DMS153 (cell line): ENCODE measurements around the gene CDCA3.
A peak's percentile ranks its signal among the peaks of the same experiment; 100 is the strongest.
"Not testable (repeated sequence)": the region's sequence is repeated elsewhere in the genome, so short reads cannot be mapped to it uniquely, and the experiment has no call there.

ENCODE experiments used
- DNase-seq: peaks from one replicate; lab custom pipeline; 2025; lab: John Stamatoyannopoulos, UW

CDCA3 gene

DNA sequence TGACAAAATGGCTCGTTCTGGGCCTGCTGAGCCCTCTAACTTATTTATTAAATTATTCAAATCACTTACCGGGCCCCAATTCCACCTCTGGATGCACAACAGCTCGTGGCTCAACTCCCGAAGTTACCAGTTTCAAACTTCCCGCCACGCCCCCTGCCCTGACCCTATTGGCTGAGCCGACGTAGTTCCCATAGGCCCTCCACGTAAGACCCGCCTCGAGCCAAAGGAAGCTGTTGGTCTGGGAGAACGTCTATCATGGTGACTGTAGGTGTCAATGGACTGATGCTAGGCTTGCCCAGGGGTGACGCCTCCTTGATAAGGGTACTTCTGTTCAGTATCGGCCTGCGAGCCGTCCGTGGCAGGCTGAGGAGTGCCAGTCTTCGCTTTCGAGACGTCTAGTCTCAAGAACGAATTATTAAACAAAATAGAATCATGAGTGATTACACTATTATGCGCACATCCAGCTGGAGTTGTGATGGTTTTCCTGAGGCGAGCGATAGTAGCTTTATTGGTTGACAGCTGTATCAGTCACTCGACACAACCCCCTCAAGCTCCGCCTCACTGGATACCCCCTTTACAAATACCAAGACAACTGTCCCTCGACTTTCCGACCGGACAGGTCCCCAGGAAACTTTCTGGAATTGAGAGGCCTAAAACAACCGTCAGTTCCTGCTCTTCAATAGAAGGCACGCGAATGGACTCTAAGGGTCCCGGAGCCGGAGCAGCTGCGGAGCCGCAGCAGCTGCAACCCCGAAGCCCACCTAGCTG is at the start of gene CDCA3:
CDCA3 (minus strand) TSS at position 134 of the 768 bp plus-strand sequence. CDS start 334 bp downstream, outside the sequence.
- DNase-seq = peak; percentile 98

GRCh38 chr12:6899837-6900519 is 48.9 kb upstream of the CDCA3 start:
- peak; percentile 75 for DNase-seq

DNA sequence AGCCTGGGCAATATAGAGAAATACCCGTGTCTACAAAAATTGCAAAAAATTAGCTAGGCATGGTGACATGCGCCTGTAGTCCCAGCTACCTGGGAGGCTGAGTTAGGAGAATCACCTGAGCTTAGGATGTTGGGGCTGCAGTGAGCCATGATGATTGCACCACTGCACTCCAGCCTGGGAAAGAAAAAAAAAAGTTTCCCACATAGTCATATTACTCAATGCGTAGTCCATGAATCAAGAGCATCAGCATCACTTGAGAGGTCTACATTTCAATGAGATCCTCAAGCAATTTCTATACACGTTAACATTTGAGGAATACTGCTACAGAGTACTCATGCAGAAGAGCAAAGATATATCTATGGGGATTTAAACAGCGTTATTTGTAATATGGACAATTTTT is 48.3 kb upstream of the CDCA3 start:
- DNase-seq = no peak

GRCh38 chr12:6896846-6897435 is 45.9 kb upstream of the CDCA3 start:
- DNase-seq = no peak

DNA sequence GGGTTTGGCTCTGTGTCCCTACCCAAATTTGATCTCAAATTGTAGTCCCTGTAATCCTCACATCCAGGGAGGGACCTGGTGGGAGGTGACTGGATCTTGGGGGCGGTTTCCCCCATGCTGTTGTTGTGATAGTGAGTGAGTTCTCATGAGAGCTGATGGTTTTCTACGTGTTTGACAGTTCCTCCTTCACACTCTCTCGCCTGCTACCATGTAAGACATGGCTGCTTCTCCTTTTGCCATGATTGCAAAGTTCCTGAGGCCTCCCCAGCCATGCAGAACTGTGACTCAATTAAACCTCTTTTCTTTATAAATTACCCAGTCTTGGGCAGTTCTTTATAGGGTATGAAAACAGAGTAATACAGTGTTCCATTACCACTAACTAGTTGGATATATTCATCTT is 43.2 kb upstream of the CDCA3 start:
- no peak for DNase-seq

DNA sequence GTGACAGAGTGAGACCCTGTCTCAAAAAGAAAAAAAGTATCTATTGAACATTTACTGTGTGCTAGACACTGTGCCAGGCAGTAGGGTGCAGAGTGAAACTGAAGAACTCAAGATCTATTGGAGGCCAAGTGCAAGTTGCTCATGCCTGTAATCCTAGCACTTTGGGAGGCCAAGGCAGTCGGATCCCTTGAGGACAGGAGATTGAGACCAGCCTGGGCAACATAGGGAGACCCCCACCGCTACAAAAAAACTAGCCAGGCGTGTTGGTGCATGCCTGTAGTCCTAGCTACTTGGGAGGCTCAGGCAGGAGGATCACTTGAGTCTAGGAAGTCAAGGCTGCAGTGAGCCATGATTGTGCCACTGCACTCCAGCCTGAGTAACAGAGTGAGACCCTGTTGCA is 41.6 kb upstream of the CDCA3 start:
- DNase-seq = not testable (repeated sequence)

GRCh38 chr12:6891646-6892001 is 40.5 kb upstream of the CDCA3 start:
- DNase-seq = no peak

DNA sequence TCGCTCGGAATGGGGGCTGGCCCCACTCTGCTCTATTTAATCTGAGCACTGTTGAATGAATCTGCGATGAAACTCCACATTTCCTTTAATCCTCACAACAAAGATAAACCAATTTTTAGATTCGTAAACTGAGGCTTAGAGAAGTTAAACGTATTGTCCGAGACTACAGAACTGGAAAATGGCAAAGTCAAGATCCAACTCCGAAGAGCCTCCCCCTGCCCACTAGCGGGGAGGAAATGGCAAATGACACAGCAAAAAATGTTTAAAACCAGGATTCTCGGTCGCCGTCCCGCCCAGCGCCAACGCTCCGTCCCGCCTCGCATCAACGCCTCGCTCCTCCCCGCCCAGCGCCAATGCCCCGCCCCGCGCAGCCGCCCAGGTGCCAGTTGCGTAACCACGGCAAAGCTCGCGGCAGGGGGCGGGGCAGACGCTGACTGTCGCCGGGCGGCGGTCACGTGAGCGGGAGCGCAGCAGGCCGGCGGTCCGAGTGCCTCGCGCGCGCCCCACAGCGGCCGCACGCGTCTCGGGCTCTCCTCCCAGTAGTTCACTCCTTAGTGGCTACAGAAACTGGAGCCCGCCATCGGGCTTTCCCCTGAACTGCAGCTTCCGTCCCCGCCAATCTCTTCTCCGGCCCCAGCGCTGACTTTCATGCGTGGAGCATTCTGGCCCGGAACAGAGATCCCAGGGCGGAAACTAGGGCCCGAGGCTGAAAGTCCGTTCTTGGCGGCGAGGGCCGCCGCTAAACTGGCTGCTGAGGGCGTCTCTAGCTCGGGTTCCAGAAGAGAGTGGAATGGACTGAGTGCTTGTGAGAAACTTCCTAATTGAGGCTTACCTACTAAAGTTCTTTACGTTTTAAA is 39.9 kb upstream of the CDCA3 start:
- peak; percentile 95 for DNase-seq

DNA sequence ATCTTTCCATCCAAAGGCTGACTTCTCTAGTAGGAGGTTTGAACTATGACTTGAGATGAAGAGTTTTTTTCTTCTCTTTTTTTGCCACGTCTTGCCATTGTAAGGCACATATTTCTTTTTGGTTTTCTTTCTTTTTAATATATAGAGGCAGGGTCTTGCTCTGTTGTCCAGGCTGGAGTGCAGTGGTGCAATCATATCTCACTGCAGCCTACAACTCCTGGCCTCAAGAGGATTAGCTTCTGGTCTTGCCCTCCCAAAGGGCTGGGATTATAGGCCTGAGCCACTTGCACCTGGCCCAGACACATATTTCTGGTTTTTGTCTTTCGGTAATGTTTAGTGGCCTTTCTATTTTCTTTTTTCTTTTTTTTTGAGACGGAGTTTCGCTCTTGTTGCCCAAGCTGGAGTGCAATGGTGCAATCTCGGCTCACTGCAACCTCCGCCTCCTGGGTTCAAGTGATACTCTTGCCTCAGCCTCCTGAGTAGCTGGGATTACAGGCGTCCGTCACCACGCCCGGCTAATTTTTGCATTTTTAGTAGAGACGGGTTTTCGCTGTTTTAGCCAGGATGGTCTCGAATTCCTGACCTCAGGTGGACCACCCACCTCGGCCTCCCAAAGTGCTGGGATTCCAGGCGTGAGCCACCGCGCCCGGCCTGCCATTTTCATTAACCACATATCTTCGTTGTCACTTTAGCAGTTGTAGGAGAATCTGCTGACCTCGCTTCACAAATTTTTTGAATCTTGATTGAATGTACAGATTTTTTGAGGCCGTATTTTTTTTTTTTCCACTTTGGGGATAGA is 38.9 kb upstream of the CDCA3 start:
- not testable (repeated sequence) for DNase-seq

- DNase-seq = not testable (repeated sequence)
These were observed 37.7 kb upstream of the CDCA3 start for GRCh38 chr12:6888794-6889193.

DNA sequence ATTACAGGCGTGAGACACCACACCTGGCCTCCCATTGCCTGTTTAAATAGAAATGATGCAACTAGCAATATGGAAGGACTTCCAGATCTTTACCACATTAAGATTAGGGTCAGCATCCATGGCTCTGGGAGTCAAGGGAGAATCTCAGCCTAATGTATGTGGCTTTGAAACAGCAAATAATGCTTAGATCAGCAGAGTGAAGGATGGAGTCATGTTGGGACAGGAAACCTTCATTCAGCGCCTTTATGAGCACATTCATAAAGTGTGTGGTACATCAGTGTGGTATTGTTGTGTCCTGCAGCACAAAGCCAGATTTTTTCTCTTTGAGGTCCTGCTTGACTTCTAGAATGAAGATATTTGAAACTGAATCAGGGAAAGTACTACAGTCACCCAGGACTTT is 37.3 kb upstream of the CDCA3 start:
- no peak for DNase-seq

GRCh38 chr12:6887460-6887859 is 36.4 kb upstream of the CDCA3 start:
- DNase-seq = no peak

GRCh38 chr12:6886206-6886999 is 35.3 kb upstream of the CDCA3 start:
- not testable (repeated sequence) for DNase-seq

DNA sequence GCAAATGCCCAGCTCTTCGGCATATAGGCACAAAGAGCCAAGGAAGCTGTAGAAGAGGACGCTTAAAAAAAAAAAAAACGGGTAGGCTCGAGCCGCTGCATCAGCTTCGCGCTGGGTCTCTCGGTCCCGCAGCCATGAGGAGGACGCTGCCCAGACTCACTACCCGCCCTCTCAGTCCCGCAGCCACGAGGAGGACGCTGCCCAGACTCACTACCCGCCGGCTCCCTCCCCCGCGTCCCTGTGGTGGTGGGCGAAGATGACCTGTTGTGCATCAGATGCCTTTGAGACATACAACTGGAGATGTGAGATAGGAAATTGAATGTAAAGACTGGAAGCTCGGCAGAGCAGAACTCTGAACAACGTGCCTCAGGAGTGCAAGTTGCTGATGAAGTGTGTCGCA is 33.5 kb upstream of the CDCA3 start:
- no peak for DNase-seq

GRCh38 chr12:6883683-6884082 is 32.6 kb upstream of the CDCA3 start:
- DNase-seq = no peak

- no peak for DNase-seq
These were observed 32.2 kb upstream of the CDCA3 start for GRCh38 chr12:6883252-6883651.

- DNase-seq = not testable (repeated sequence)
These were observed 28.7 kb upstream of the CDCA3 start for GRCh38 chr12:6879824-6880223.

DNA sequence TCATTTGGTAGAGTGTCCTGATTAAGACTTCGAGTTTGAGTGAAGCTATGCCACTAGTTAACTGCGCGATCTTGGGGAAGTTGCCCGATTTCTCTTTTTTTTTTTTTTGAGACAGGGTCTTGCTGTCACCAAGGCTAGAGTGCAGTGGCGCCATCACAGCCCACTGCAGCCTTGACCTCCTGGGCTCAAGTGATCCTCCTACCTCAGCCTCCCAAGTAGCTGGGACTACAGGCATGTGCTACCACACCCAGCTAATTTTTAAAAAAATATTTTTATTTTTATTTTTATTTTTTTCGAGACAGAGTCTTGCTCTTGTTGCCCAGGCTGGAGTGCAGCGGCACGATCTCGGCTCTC is 22.9 kb upstream of the CDCA3 start:
- DNase-seq = not testable (repeated sequence)

DNA sequence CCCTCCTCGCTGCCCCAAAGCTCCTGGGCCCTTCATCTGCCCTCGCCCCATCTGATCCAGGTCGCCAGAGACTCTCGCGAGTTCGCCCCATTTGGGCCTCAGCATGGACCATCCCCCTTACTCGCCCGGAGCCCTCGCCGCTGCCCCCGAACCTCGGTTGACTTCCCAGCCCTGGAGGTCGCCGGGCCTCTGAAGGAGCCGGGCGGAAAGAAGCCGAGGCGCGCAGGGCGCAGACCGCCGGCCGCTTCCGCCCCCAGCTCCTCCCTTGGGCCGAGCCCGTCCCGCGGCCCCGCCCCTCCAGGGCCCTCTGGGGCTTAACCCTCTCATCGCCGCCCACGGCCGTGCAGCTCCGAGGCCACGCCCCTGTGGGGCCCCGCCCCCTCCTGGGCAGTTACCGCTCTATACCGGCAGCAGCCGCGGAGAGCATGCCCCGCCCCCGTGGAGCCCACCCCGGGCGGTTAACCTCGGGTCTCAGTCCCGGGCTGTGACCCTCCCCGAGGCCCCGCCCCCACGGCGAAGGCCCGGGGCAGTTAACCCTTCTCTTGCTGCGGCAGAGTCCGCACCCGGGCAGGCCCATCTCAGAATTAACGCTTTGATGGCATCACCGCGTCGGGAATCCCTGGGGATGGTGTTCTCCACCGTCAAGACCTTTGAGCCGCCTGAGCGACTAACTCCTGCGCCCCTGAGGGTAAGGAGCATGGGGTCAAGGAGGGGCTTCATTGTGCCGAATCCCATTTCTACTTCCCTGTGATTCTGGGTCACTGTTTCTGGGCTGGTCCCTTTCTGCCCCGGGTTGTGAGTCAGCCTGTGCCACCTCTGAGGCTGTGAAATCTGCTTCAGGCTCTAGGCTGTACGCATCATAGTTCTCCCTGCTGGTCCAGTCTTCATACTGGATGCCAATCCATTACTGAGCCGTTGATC is 22.3 kb upstream of the CDCA3 start, which contains the start of gene SPSB2:
SPSB2 (minus strand) TSS at position 210 of the 921 bp plus-strand sequence. CDS start 402 bp downstream, outside the sequence.
- peak; percentile 93 for DNase-seq
